Measurements from ENCODE around the gene LMAN2L.
"Not testable (repeated sequence)": the region's sequence is repeated elsewhere in the genome, so short reads cannot be mapped to it uniquely, and the experiment has no call there.

The LMAN2L gene

DNA sequence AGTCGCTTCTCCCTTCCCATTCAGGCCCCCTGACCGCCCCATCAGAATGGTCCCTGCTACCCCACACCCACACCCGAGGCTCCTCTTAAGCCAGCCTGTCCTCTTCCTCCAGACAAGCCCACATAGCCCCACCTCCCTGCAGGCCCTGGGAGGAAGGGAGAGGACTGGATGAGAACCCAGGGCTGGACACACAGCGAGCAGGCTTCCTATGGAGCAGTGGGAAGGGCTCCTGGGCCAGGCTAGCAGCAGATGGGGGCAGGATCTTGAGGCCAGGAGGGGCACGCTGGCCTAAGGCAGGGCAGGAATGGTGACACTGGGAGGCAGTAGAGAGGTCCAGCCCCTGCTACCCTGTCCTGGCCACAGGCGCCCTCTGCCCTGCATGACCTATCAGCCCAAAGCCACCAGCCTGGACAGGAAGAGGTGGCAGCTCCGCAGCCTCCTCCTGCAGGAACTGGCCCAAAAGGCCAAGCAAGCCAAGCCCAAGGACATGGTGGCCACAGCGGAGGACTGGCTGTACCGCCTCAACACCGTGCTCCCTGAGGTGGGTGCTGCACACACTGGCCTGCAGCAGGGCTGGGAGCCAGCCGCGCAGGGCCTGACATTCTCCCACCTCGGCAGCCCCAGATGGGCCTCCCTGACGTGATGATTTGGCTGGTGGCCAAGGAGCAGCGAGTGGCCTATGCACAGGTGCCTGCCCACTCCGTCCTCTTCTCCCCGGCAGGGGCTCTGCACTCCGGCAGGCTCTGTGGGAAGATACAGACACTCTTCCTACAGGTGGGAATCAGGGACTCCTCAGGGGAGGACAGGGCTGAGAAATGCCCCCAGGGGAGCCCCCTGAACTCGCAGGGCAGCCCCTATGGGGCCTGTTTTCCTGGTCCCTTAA is 54.0 kb downstream of the LMAN2L start:
- peak; percentile 14 for DNase-seq

DNA sequence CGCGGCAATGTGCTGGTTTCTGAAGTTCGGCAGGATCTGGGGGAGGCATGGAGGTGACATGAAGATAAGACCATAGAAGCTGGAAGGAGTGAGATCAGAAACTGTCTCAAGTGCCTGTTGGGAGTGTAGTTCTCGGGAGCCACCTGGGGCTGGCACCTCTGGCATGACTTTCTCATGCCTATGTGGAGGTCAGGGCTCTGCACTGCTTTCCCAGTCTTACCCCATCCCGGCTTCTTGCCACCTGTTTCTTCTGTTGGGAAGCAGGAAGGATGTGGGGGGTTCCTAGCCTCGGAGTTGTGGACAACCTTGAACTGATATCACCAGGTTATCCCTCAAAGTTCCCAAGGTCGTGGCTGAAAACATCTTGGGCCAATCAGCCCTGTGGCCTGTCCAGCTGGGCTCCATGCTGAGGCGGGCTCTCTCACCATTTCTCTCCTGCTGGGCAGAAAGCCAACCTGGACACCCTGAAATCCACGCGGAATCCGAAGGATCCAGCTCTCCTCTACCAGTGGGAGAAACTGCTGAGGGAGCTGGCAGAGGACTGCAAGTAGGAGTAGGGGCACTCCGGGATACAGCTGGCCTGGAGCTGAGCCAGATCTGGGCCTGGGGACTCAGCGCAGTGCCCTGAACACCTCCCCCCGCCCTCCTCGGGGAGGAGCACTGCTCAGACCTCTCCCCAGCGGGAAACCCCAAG is 54.8 kb downstream of the LMAN2L start:
- DNase-seq, result no peak

DNA sequence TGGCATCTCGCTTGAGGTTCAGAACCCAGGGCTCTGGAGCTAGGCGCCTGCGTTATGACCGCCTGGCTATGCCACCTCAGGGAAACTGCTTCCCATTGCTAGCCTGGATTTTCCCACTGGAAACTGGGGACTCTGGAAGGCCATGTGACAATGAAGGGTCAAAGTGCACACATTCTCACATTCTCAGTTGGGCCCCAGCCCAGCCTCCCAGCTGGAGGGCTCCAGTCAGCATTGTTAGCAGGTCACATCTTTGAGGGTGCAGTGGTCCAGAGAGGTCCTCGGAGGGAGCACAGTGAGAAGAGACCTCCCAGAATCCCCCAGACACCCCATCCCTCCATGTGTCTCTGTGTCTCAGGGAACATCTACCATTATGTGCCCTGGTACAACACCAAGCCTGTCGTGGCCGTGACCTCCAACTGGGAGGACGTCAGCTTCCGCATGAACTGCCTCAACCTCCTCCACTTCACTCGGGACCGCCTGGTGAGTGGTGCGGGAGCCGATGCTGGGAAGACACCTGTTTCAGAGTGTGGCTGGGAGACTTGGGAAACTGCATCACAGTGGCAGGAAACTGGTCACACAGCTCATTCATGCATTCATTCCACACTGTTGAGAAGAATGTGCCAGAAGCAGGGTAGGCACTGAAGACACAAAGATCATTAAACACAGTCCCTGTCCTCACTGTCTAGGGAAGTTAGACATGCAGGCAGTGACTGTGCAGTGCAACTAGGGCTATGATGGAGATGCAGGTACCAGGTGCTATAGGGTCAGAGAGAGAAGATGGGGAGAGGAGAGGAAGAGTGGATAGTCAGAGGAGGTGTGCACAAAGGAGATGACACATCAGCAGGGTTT is 55.7 kb downstream of the LMAN2L start:
- DNase-seq, result no peak

DNA sequence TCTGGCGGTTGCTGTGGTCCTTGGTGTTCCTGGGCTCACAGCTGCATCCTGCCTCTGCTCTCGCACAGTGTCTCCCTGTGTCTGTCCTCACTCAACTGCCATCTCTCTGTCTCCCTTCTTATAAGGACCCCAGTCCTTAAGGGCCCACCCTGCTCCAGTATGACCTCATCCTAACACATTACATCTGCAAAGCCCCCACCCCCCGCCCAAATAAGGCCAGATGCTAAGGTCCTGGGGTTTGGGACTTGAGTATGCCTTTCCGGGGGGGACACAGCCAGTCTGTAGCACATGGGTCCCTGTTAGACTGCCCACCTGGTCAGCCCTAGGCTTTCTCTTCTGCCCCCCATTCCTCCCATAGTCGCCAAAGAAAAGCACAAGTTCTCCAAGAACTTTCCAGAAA is 56.6 kb downstream of the LMAN2L start:
- no peak for DNase-seq

DNA sequence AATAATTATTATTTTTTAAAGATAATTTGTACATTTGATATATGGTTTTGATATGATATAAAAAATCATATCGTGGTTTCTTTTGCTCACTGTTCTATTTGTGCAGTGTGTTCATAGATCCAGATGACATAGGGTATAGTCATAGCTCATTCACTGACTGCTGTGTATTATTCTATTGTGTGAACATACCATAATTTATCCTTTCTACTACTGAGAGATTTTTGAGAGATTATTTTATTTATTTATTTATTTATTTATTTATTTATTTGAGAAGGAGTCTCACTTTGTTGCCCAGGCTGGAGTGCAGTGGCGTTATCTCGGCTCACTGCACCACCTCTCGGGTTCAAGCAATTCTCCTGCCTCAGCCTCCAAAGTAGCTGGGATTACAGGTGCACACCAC is 58.3 kb downstream of the LMAN2L start:
- DNase-seq, result no peak

DNA sequence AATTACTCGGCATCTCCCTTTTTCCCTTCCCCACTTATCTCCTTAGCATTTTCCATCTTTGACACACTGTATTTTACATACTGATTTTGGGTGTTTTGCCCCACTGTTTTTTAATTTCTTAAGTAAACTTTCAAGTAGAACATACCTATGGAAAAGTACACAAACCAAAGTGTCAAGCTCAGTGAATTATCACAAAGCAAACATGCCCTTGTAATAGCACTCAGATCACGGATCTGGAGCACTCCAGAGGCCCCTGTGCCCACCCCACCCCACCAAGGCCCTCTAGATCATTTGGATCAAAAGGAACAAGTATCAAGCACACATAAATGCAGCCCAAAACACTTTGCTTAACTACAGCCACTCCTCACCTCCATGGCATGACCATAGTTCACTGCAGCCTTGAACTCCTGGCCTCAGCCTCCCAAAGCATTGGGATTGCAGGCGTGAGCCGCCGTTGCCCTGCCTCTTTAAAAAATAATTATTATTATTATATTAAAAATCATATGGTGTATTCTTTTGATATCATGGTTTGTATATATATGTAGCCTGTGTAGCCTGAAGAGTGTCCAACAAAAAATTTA is 59.2 kb downstream of the LMAN2L start:
- DNase-seq, result no peak

DNA sequence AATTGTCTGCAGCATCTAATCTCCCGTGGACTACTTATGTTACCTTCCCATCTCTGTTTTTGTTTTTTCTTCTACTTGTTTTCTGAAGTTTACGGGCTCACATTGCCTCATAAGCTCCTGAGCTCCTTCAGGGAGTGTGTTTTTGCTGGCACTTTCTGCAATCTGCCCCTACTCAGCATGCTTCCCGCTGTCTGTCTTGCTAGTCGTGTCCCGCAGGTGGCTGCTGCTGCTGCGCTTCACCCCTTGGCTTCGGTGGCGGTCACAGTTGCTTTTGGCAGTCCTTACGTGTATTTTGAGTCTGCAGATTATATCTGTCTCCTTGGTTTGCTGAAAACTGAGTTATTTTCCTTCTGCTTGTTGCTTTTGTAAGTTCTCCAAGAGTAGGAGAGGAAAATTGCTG is 60.0 kb downstream of the LMAN2L start:
- no peak for DNase-seq

DNA sequence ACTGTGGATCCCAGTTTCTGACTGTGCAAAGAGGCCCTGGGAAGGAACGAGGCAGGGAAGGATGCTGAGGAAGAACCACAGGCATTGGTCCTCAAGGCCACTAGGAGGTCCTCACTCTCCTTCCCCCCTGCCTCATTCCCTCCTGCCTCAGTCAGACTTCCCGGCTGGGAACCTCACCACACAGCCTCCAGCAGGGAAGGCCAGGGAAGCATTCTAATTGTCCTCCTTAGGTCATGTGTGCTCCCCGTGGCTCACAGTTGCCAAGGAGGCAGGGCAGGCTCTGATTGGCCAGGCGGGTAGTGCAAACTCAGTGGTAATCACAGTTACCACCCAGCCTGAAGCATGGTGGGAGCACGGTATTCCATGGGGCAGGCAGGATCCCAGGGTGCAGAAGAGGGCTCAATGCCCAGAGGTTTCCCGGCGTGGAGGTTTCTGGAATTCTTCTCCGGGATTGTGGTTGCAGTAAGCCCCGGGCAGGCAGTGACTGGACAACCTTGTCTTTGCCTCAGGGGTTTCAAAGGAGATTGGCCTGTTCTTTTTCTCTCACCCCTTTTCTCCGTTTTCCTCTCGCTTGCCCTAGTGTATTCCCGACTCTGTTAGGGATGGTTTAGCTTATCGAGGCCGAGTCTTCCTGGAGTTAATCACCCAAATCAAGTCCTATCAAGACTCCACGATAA is 70.2 kb downstream of the LMAN2L start:
- DNase-seq, result no peak

DNA sequence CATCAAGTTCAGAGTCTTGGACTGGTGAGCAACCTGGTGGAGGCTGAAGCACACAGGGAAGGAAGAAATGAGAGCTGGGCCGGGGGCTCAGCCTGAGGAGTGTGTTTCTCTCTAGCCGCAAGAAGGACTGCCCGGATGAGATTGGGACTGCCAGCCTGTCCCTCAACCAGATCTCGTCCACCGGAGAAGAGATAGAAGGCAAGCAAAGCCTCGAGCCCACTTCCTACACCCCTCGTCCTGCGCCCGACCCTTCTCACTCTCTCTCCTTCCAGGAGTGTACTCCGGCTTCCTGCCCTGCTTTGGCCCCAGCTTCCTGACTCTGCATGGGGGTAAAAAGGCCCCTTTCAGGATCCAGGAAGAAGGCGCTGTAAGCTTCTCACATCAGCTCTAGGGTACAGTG is 71.1 kb downstream of the LMAN2L start:
- DNase-seq, result no peak

DNA sequence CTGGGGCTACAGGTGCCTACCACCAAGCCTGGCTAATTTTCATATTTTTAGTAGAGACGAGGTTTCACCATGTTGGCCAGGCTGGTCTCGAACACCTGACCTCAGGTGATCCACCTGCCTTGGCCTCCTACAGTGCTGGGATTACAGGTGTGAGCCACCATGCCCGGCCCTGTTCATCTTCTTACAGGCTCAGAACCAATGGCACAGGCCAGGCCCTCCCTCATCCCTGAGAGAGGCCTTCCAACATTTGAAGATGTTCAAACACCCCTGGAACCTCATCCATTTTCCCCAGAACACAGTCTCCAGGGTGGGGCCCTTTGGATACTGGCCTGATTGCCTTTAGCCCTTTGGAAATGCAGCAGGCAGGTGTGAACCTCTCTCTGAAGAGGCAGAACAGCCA is 74.1 kb downstream of the LMAN2L start:
- not testable (repeated sequence) for DNase-seq

DNA sequence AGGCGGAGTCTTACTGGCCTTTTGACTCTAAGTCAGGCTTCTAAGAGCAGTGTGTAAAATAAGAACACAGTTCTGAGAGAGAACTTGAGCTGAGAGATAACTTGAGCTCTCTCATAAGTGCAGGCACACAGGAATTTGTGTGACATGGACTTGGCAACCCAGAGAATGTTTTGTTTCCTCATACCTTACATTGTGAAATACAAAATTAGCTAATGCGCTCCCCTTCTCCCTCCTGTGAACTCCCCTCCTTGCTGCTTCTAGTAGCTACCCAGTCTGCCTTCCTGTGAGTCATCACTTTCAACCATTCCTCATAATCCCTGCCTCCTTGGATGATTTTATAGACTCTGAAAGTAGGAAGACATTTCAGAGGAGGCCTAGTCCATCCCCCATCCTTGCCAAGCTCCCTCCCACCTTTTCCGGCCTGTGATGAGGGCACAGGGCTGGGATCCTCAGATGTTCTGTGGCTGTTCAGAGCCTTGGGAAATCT is 74.7 kb downstream of the LMAN2L start:
- DNase-seq, result no peak

DNA sequence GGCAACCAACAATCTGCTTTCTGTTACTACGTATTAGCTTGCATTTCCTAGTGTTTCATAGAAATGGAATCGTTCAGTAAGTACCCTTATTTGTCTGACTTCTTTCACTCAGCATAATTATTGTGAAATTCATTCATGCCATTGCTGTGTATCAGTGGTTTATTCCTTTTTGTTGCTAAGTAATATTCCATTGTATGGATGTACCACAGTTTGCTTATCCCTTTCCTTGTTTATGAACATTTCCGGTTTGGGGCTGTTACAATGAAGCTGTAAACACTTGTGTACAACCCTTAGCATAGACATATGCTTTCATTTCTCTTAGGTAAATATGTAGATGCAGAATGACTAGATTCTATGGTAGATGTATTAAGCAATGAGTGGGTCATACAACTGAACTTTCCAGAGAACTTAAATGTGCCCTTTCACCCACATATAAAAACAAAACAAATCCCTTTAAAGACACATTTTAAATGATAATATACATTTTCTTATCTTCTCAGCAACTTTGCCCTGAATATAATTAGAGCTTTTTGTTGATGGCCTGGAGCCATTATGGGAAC is 75.4 kb downstream of the LMAN2L start:
- DNase-seq, result no peak

DNA sequence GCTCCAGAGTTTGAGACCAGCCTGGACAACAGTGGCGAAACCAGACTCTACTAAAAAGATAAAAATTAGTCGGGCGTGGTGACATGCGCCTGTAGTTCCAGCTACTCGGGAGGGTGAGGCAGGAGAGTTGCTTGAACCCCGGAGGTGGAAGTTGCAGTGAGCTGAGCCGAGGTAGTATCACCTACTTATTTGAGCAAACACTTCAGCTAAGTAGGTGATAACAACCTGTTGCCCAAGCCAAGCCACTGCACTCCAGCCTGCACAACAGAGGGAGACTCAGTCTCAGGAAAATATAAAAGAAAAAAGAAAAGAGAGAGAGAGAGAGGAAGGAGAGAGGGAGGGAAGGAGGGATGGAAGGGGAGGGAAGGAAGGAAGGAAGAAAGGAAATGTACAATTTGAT is 76.0 kb downstream of the LMAN2L start:
- DNase-seq, result no peak

DNA sequence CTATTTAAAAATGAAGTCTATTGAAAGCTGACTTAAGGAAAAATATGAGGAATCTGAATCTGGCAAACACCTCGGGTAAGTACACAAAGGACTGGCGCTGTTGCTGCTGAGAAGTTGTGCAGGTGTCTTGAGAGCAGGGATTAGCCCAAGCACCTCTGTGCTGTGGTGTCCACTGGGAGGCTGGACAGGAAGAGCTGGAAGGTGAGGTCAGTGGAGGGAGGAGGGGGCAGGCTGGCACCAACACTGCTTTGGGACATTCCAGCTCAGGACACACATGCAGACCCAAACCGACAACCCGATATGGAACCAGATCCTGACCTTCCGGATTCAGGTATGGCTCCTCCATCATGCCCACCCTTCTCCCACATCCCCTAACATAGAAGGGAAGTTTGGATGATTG is 76.7 kb downstream of the LMAN2L start:
- DNase-seq, result no peak

DNA sequence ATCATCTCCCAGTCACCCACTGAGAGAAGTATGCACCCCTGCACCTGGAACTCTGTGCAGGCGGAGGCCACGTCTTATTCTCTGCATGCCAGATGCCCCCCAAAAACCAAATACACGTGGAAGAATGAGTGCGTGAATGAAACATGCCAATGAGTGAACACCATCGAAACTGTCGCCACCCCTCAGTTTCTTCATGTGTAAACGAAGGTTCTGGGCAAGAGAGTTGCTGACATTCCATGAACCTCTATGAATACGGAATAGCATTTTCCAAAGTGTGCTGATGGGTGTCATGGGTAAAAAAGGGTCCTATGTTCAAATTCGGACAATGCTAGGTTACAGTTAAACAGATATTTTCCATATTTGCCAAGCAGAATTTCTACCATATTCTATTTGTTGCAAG is 77.5 kb downstream of the LMAN2L start:
- DNase-seq, result no peak

DNA sequence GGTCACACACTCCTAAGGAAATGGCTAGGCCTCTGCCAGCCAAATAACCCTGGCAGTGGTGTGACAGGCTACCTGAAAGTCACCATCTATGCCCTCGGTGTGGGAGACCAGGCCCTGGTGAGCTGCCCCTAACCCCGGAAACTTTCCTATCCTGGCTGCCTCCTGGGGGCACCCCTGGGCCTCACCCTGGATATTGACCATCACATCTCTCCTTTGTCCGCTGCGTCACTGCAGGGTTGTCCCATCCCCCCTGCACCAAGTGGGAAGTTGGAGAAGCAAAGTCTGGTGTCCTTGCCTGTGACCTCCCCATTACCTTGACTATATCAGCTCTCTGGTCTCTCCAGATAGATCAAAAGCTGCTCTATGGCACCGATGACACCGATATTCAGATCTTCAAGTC is 78.5 kb downstream of the LMAN2L start:
- no peak for DNase-seq

DNA sequence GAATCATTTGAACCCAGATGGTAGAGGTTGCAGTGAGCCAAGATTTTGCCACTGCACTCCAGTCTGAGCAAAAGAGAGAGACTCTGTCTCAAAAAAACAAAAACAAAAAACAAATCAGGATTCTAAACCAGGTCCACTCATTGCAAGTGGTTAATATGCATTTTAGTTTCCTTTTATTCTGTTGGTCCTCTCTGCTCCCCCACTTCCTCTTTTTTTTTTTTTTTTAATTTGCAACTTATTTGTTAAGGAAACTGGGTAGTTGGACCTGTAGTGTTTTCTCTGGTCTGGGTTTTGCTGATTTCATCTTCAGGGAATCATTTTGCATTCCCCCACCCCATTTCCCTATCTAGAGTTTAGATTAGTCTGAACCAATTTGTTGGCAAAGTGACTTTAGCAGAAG is 83.3 kb downstream of the LMAN2L start:
- DNase-seq, result no peak

All from DMS153 (cell line).